GM19240 (cell line): ENCODE measurements around the gene NRXN3.

Experiments
- DNase-seq: peaks from one replicate; pipeline ENCODE4 v3.0.0; 2011; ENCODE audit warnings: low spot score; ENCODE audit not compliant: insufficient read length

Gene NRXN3

GRCh38 chr14:78319887-78320635 is 149.9 kb downstream of the NRXN3 start:
- no peak for DNase-seq

GRCh38 chr14:78324353-78324752 is 154.2 kb downstream of the NRXN3 start:
- no peak for DNase-seq

DNA sequence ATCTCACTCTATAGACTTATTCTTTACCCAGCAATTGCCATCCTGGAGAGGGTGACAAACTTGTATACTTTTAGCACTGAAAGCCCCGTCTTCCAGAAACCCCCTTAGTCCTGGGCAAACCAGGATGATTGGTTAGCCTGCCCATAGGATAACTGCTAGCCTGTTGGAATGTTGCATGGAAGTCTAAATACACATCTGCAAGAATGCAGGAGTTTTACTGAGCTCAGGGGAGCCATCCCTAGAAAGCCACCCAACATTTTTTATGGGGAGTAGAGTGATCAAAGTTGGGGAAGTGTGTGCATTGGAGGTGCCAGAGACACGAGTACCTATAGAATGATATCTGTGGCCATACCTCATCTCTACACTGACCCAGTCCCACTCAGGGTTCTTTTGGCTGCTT is 155.7 kb downstream of the NRXN3 start:
- no peak for DNase-seq

DNA sequence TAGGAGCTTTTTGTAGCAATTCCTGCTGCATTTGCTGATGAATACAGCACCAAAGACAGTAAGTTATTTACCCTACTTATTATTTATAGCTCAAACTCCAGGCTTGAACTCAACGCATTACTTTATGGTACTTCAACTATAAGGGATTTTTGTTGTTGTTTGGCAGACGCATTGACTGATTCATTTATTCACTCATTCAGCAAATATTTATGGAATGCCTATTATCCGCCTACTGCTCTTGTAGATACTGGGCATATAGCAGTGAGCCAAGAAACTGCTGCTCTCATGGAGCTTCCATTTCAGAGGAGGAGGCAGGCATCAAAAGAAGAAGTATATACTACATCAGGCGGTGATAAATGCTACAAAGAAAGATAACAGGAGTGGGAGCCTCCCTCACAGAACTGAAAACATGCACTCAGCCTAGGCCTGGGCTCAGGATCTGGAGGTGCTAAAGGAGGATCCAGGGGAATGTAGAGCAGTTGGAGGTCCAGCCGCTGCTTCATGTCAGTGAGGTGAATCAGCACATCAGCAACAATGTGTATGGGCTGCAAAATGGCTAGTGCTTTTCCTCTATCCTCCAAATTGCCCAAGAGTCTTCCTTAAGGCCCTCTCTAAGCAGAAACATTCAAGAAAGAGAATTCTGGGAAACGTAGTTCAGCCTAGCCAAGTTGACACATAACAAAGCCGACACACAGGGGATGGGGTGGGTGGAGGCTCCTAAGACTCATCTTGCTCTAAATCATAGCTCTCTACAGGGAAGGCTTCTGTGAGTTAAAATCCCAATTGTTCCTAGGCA is 157.5 kb downstream of the NRXN3 start:
- no peak for DNase-seq

DNA sequence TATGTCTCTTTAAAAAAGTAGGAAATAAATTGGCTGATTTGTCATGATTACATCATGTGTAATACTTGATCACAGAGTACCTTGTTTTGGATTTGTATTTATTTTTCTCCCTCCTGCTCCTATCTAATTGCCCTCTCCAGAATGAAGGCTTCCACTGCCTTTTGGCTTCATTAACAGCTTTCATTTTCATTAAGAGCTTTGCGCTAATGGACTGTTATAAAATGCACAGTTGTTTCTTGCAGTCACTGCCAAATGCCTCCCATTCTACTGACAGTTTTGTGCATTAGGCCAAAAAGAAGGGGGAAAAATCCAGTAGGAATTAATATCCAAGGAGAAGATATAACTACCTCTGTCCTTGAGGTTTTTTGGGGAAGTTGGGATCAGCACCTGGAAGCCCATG is 159.2 kb downstream of the NRXN3 start:
- DNase-seq = no peak

DNA sequence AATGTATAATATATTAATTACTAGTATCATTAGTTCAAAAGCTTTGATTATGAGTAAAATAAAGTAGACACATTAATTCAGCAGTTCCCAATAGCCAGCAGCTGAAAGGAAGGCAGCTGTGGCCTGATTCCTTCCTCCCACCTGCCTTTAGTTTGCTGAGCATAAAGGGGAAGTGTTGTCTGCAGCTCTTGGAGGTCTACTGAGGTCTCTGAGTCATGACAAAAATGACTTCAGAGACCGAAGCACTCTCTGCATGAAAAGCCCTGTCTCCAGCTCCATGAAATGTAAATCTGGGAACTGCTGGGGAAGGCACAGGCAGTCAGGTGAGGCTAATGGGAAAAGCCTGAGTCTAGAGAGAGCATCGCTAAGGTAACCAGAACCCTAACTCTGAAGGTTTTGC is 165.4 kb downstream of the NRXN3 start:
- no peak for DNase-seq

GRCh38 chr14:78340250-78340649 is 170.1 kb downstream of the NRXN3 start:
- DNase-seq = no peak

DNA sequence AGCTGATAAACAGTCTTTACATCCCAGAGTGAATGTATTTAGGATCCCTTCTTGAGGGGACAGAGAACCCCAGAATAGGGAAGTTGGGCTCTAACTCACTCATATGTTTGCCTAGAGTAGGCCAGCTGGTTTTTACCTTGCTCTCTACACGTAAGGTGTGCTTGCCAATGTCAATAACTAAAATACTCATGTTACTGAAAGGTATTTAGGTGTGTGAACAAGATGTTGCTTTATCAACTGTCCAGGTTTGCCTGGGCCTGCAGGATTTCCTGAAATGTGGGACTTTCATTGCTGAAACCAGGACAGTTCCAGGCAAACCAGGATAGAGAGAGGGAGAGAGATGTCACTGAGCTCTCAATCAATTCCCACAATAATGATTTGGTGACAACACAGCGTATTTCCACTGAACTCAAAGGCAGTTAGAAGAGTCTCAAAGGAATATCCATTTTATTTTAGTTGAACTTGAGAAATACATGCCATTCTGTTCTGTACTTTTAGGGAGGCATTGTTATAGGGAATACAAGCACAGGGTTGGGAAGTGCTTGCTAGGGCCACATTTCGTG is 171.7 kb downstream of the NRXN3 start:
- no peak for DNase-seq

- no peak for DNase-seq
These were observed 172.7 kb downstream of the NRXN3 start for GRCh38 chr14:78342879-78343278.

- DNase-seq = no peak
These were observed 174.1 kb downstream of the NRXN3 start for GRCh38 chr14:78344290-78344689.

- no peak for DNase-seq
These were observed 175.1 kb downstream of the NRXN3 start for GRCh38 chr14:78345131-78345744.

- DNase-seq = no peak
These were observed 176.6 kb downstream of the NRXN3 start for GRCh38 chr14:78346747-78347146.

DNA sequence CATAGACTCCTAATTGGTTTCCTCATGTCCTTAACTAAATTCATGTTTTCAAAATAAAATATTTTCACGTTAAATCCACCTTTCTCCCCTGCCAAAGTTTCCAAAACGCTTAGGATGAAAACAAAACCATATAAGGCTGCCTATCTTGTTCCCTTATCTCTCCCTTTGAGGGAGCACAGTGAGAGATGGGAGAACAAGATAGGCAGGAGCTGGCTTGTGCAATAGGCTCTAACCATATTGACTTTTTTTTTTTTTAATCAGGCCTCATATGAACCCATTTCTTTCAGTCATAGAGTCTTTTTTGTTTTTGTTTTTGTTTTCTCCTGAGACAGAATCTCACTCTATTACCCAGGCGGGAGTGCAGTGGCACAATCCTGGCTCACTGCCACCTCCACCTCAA is 184.9 kb downstream of the NRXN3 start:
- DNase-seq = no peak

DNA sequence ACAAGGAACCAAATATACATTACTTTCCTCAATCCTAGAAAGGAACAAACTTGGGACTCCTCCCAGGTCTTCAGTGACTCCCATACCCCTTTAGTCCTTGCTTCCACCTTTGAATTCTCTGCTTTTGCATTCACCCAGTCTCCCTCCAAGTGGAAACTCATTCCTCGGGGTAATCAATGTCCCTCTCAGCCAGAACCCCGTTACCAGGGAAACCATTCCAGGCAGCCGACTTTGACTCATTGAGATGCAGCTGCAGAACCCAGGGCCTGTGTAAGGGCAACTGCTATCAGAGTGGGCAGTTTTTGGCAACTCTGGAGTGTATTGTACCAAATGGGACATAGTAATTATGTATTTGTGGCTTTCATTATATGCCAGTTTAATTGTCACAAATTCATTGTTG is 186.2 kb downstream of the NRXN3 start:
- DNase-seq = no peak

- DNase-seq = no peak
These were observed 188.4 kb downstream of the NRXN3 start for GRCh38 chr14:78358591-78358990.

GRCh38 chr14:78359581-78359980 is 189.4 kb downstream of the NRXN3 start:
- no peak for DNase-seq

GRCh38 chr14:78363008-78363407 is 192.8 kb downstream of the NRXN3 start:
- DNase-seq = no peak

GRCh38 chr14:78367355-78367754 is 197.2 kb downstream of the NRXN3 start:
- DNase-seq = no peak

- DNase-seq = no peak
These were observed 212.9 kb downstream of the NRXN3 start for GRCh38 chr14:78383060-78383459.

- no peak for DNase-seq
These were observed 228.0 kb downstream of the NRXN3 start for GRCh38 chr14:78398216-78398615.

- DNase-seq = no peak
These were observed 229.2 kb downstream of the NRXN3 start for GRCh38 chr14:78399316-78399889.

DNA sequence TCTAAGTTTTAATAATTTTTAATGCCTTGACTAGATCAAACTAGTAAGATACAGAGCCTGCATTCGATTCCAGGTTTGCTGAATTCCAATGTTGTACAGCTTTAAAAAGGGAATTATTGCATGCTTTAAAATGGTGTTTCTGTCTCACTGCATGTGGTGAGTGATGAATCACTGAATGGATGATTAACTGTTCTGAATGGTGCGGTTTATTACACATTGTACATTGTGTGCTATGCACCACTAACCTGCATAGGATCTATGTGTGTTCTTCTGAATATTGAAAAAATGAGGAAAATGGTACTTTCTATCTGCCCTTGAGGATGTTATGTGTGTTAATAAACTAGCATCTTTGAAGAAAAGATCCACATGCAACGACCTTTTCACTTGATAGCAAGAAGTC is 231.7 kb downstream of the NRXN3 start:
- no peak for DNase-seq
